Ectodermal cell (in vitro differentiated cells): ENCODE results near the gene CCT7.

Experiments
- H3K27ac ChIP-seq: 2 replicates; pipeline ENCODE4 v1.7.0; 2013; ENCODE audit warnings: mild to moderate bottlenecking, low read depth, low read length; ENCODE audit not compliant: insufficient read depth, poor library complexity, severe bottlenecking
- H3K27me3 ChIP-seq: 2 replicates; pipeline ENCODE4 v1.7.0; 2013; ENCODE audit warnings: mild to moderate bottlenecking, low read length; ENCODE audit not compliant: insufficient read depth, control insufficient read depth, poor library complexity, severe bottlenecking
- H3K36me3 ChIP-seq: one replicate; pipeline ENCODE4 v1.7.0; 2013; ENCODE audit warnings: low read length; ENCODE audit not compliant: control insufficient read depth, insufficient read depth
- H3K4me1 ChIP-seq: one replicate; pipeline ENCODE4 v1.7.0; 2013; ENCODE audit warnings: low read length; ENCODE audit not compliant: control insufficient read depth, insufficient read depth
- H3K4me3 ChIP-seq: 2 replicates; pipeline ENCODE4 v1.7.0; 2013; ENCODE audit warnings: low read depth, low read length, control low read depth; ENCODE audit not compliant: insufficient read depth
- H3K9me3 ChIP-seq: 2 replicates; pipeline ENCODE4 v1.7.0; 2013; ENCODE audit warnings: mild to moderate bottlenecking, low read length, moderate library complexity; ENCODE audit not compliant: control insufficient read depth
- WGBS, 2 experiments: methylation state at CpG; one replicate each; pipeline ENCODE4 v1.1.7; 2013; ENCODE audit warnings: missing lambda C conversion rate in 2 of 2; 5-methylcytosine and 5-hydroxymethylcytosine counted together

Gene CCT7

GRCh38 chr2:73225513-73226360 lies 8.4 kb upstream of the CCT7 start:
- H3K9me3 ChIP-seq = no peaks in the 10 kb centered on the region
- H3K4me3 ChIP-seq = no peak overlapping the region
- no peaks in the 10 kb centered on the region for H3K4me1 ChIP-seq
- WGBS, 2 experiments = 96 to 98% methylated on average over 7 to 9 of the region's 9 CpGs
- no peaks in the 10 kb centered on the region for H3K27me3 ChIP-seq
- H3K27ac ChIP-seq = no peak overlapping the region
- H3K36me3 ChIP-seq = peaks cover 15% of the 10 kb centered on the region

- Histone ChIP-seq H3K4me1 (no peaks in the 10 kb centered on the region), H3K36me3 (peaks cover 15% of the 10 kb centered on the region), H3K27ac (no peak overlapping the region), H3K4me3 (no peak overlapping the region), H3K27me3 (no peaks in the 10 kb centered on the region), H3K9me3 (no peaks in the 10 kb centered on the region)
- WGBS, 2 experiments = 77 to 80% methylated on average over 3 of the region's 3 CpGs
Observed at GRCh38 chr2:73227086-73227485, 7.0 kb upstream of the CCT7 start.

GRCh38 chr2:73228631-73229030 lies 5.5 kb upstream of the CCT7 start:
- no peak overlapping the region for H3K4me3 ChIP-seq
- H3K27me3 ChIP-seq = no peaks in the 10 kb centered on the region
- no peaks in the 10 kb centered on the region for H3K9me3 ChIP-seq
- WGBS, 2 experiments = 92% methylated on average over 14 of the region's 14 CpGs
- H3K27ac ChIP-seq = no peak overlapping the region
- peaks cover 15% of the 10 kb centered on the region for H3K36me3 ChIP-seq
- no peaks in the 10 kb centered on the region for H3K4me1 ChIP-seq

GRCh38 chr2:73232403-73233153 lies 1.5 kb upstream of the CCT7 start:
- Histone ChIP-seq H3K4me1 (peaks cover 4% of the 10 kb centered on the region), H3K9me3 (no peaks in the 10 kb centered on the region), H3K27me3 (no peaks in the 10 kb centered on the region), H3K36me3 (no peaks in the 10 kb centered on the region), H3K27ac (no peak overlapping the region), H3K4me3 (peak overlapping the region; percentile 77)
- 7 to 9% methylated on average over 36 to 37 of the region's 37 CpGs for WGBS, 2 experiments

- H3K36me3 ChIP-seq = no peaks in the 10 kb centered on the region
- peak within 1 kb of the TSS; percentile 86 for H3K4me3 ChIP-seq
- H3K4me1 ChIP-seq = peaks cover 4% of the 10 kb centered on the region
- H3K9me3 ChIP-seq = no peaks in the 10 kb centered on the region
- no peaks in the 10 kb centered on the region for H3K27me3 ChIP-seq
- H3K27ac ChIP-seq = peak within 1 kb of the TSS; percentile 58
- 0% methylated on average over 67 of the region's 67 CpGs for WGBS, 2 experiments
Observed at GRCh38 chr2:73233154-73233931, 765 bp upstream of the CCT7 start, which contains the start of gene PRADC1. Gene PRADC1, minus strand, starts transcription at chr2:73233239. Its CDS starts 79 bp downstream, at chr2:73233160.

- peaks cover 4% of the 10 kb centered on the region for H3K4me1 ChIP-seq
- H3K27me3 ChIP-seq = no peaks in the 10 kb centered on the region
- no peaks in the 10 kb centered on the region for H3K9me3 ChIP-seq
- WGBS, 2 experiments = 76 to 78% methylated on average over 11 of the region's 11 CpGs
- H3K4me3 ChIP-seq = peak overlapping the region; percentile 86
- H3K27ac ChIP-seq = no peak overlapping the region
- peaks cover 10% of the 10 kb centered on the region for H3K36me3 ChIP-seq
Observed at GRCh38 chr2:73235315-73236028, 1.4 kb downstream of the CCT7 start.

- no peaks in the 10 kb centered on the region for H3K27me3 ChIP-seq
- H3K36me3 ChIP-seq = peaks cover 10% of the 10 kb centered on the region
- no peak overlapping the region for H3K4me3 ChIP-seq
- no peaks in the 10 kb centered on the region for H3K9me3 ChIP-seq
- H3K4me1 ChIP-seq = peaks cover 4% of the 10 kb centered on the region
- no peak overlapping the region for H3K27ac ChIP-seq
- WGBS, 2 experiments = 83 to 96% methylated on average over 1 of the region's 1 CpG
Observed at GRCh38 chr2:73237168-73237567, 3.1 kb downstream of the CCT7 start.

- no peaks in the 10 kb centered on the region for H3K9me3 ChIP-seq
- H3K4me3 ChIP-seq = no peak overlapping the region
- no peak overlapping the region for H3K27ac ChIP-seq
- peaks cover 4% of the 10 kb centered on the region for H3K4me1 ChIP-seq
- no peaks in the 10 kb centered on the region for H3K27me3 ChIP-seq
- WGBS, 2 experiments = 48 to 63% methylated on average over 2 to 3 of the region's 3 CpGs
- H3K36me3 ChIP-seq = peaks cover 14% of the 10 kb centered on the region
Observed at GRCh38 chr2:73238149-73238548, 4.0 kb downstream of the CCT7 start.

- Histone ChIP-seq H3K36me3 (peaks cover 17% of the 10 kb centered on the region), H3K27me3 (no peaks in the 10 kb centered on the region), H3K9me3 (no peaks in the 10 kb centered on the region), H3K4me3 (no peak overlapping the region), H3K27ac (no peak overlapping the region), H3K4me1 (peaks cover 4% of the 10 kb centered on the region)
- WGBS, 2 experiments = 96 to 97% methylated on average over 1 of the region's 1 CpG
Observed at GRCh38 chr2:73238976-73239375, 4.9 kb downstream of the CCT7 start.
